Caco-2 (cell line): Measurements from ENCODE around the gene MAPK14. TPM values are rescaled to one million over a fixed set of nuclear protein-coding genes. Genes with fewer than 3 reads are reported as not detected.

ENCODE experiments used
- BruUV-seq: library from RNA; stranded (reverse); fragments of 400-500 nt; replicated peaks from 2 replicates; lab custom pipeline; 2021; lab: Mats Ljungman, UMichigan
- CTCF ChIA-PET: fragments of 300-600 bp; sonication (Branson Sonifier 250); formaldehyde crosslinking; loops from one replicate; lab custom pipeline; 2022; ENCODE audit warnings: antibody characterized with exemption; lab: Charles Lee
- POLR2A ChIA-PET: fragments of 300-600 bp; sonication (Branson Sonifier 250); formaldehyde crosslinking; loops from one replicate; lab custom pipeline; 2022; ENCODE audit warnings: antibody characterized with exemption; lab: Charles Lee
- DNase-seq, 2 experiments: peaks; one replicate each; pipeline versions ENCODE4 v3.0.0 to v3.0.0-alpha.2; 2020 to 2022
- H3K27me3 ChIP-seq: replicated peaks from 2 replicates; pipeline ENCODE4 v1.6.0; 2011; ENCODE audit warnings: low read length; ENCODE audit not compliant: control insufficient read depth, insufficient read depth
- H3K36me3 ChIP-seq: 2 replicates; pipeline ENCODE4 v1.5.1; 2011; ENCODE audit warnings: low read length; ENCODE audit not compliant: control insufficient read depth, insufficient read depth
- H3K4me1 ChIP-seq: fragments of 250-450 bp; sonication (Bioruptor Pico); 2 replicates; pipeline ENCODE4 v1.5.1; 2020; ENCODE audit warnings: mild to moderate bottlenecking
- H3K4me3 ChIP-seq: 2 replicates; pipeline ENCODE4 v1.5.1; 2011; ENCODE audit warnings: low read depth, mild to moderate bottlenecking, control low read depth, low read length
- H3K9me3 ChIP-seq: fragments of 250-450 bp; sonication (Bioruptor Pico); 2 replicates; pipeline ENCODE4 v1.5.1; 2020; ENCODE audit warnings: mild to moderate bottlenecking, moderate library complexity
- H3K27ac Mint-ChIP-seq: one replicate; pipeline ENCODE4 v1.8.0; 2022; ENCODE audit warnings: mixed read lengths; ENCODE audit not compliant: unreplicated experiment
- H3K27me3 Mint-ChIP-seq: one replicate; pipeline ENCODE4 v1.8.0; 2022; ENCODE audit warnings: mixed read lengths; ENCODE audit not compliant: insufficient read depth, unreplicated experiment
- H3K36me3 Mint-ChIP-seq: one replicate; pipeline ENCODE4 v1.8.0; 2022; ENCODE audit warnings: mild to moderate bottlenecking, mixed read lengths; ENCODE audit not compliant: insufficient read depth, unreplicated experiment
- H3K4me1 Mint-ChIP-seq: one replicate; pipeline ENCODE4 v1.8.0; 2022; ENCODE audit warnings: low read depth, mixed read lengths; ENCODE audit not compliant: unreplicated experiment
- H3K4me3 Mint-ChIP-seq: one replicate; pipeline ENCODE4 v1.8.0; 2022; ENCODE audit warnings: mild to moderate bottlenecking, moderate library complexity, mixed read lengths; ENCODE audit not compliant: unreplicated experiment
- H3K9me3 Mint-ChIP-seq: one replicate; pipeline ENCODE4 v1.8.0; 2022; ENCODE audit warnings: mixed read lengths; ENCODE audit not compliant: unreplicated experiment
- CTCF ChIP-seq, 2 experiments: fragments of 200-600 bp in 1 of 2; IDR thresholded peaks; 1 replicate in 1 of 2; 2 replicates in 1 of 2; pipeline versions ENCODE4 v1.5.1 to v1.8.0; 2011 to 2022; ENCODE audit warnings: antibody characterized with exemption in 1 of 2, control low read depth in 1 of 2, inconsistent platforms in 1 of 2, low read depth in 1 of 2, low read length in 1 of 2, mild to moderate bottlenecking in 1 of 2, moderate library complexity in 1 of 2; ENCODE audit not compliant: insufficient read depth in 1 of 2, severe bottlenecking in 1 of 2, unreplicated experiment in 1 of 2
- intact Hi-C: fragments of 100-400 bp; cut with micrococcal nuclease; formaldehyde crosslinking; loops from one replicate; pipeline ENCODE4 v1.10.0; 2022; ENCODE audit not compliant: unreplicated experiment
- total RNA-seq: library from RNA; stranded (reverse); gene quantifications from 2 replicates; pipeline ENCODE4 v1.2.3, GENCODE V29; 2022

MAPK14 gene
- total RNA-seq, 1 experiment from 2014 or later: 72.0 TPM

GRCh38 chr6:36025260-36025931 lies 2.2 kb upstream of the MAPK14 start:
- H3K4me3 ChIP-seq: no peak overlapping the region
- no peak for TF ChIP-seq CTCF (IDR thresholded peaks at IDR 0.05; ENCODE audit: insufficient read depth in 1 of 2, low read depth in 1 of 2, low read length in 1 of 2, severe bottlenecking in 1 of 2, unreplicated experiment in 1 of 2)
- H3K36me3 Mint-ChIP-seq: peaks cover 15% of the 10 kb centered on the region
- no peaks in the 10 kb centered on the region for H3K9me3 ChIP-seq
- no peaks in the 10 kb centered on the region for H3K36me3 ChIP-seq
- no TSS peak for BruUV-seq
- intact Hi-C loops: loop anchor here (5.0 kb wide), 2 partner anchors 103 to 172 kb away; partner anchors contain the start of genes BRPF3 and SRPK1
- H3K27me3 ChIP-seq: no peaks in the 10 kb centered on the region
- H3K9me3 Mint-ChIP-seq: no peaks in the 10 kb centered on the region
- H3K4me1 Mint-ChIP-seq: peaks cover 18% of the 10 kb centered on the region
- no peak for DNase-seq
- CTCF ChIA-PET: no interaction called here
- H3K4me1 ChIP-seq: peaks cover 22% of the 10 kb centered on the region
- no peak overlapping the region for H3K4me3 Mint-ChIP-seq
- H3K27ac Mint-ChIP-seq: peak overlapping the region; percentile 6
- POLR2A ChIA-PET: no interaction called here
- H3K27me3 Mint-ChIP-seq: no peaks in the 10 kb centered on the region

GRCh38 chr6:36025932-36026327 lies 1.7 kb upstream of the MAPK14 start:
- no peaks in the 10 kb centered on the region for H3K9me3 ChIP-seq
- Mint-ChIP-seq H3K36me3 (peaks cover 15% of the 10 kb centered on the region), H3K27me3 (no peaks in the 10 kb centered on the region), H3K4me1 (peaks cover 18% of the 10 kb centered on the region), H3K9me3 (no peaks in the 10 kb centered on the region), H3K4me3 (no peak overlapping the region), H3K27ac (peak overlapping the region; percentile 6)
- intact Hi-C loops: loop anchor here (2.0 to 5.0 kb wide), 4 partner anchors 39 to 171 kb away; partner anchors contain the start of genes BRPF3 and SRPK1
- BruUV-seq: no TSS peak
- H3K36me3 ChIP-seq: no peaks in the 10 kb centered on the region
- no peaks in the 10 kb centered on the region for H3K27me3 ChIP-seq
- peaks cover 22% of the 10 kb centered on the region for H3K4me1 ChIP-seq
- DNase-seq: no peak
- no peak overlapping the region for H3K4me3 ChIP-seq
- POLR2A ChIA-PET: no interaction called here
- CTCF ChIA-PET: interaction anchor here (0.6 kb wide), 1 partner anchor 25 kb away, joined by 4 read pairs; no protein-coding TSS in a partner anchor
- TF ChIP-seq CTCF (IDR thresholded peaks at IDR 0.05; ENCODE audit: insufficient read depth in 1 of 2, low read depth in 1 of 2, low read length in 1 of 2, severe bottlenecking in 1 of 2, unreplicated experiment in 1 of 2): no peak

- Histone ChIP-seq H3K4me3 (peak overlapping the region; percentile 78), H3K9me3 (no peaks in the 10 kb centered on the region), H3K36me3 (no peaks in the 10 kb centered on the region), H3K27me3 (no peaks in the 10 kb centered on the region), H3K4me1 (peaks cover 34% of the 10 kb centered on the region)
- Mint-ChIP-seq H3K27me3 (no peaks in the 10 kb centered on the region), H3K4me1 (peaks cover 18% of the 10 kb centered on the region), H3K36me3 (peaks cover 15% of the 10 kb centered on the region), H3K9me3 (no peaks in the 10 kb centered on the region), H3K4me3 (peak overlapping the region; percentile 83), H3K27ac (peak overlapping the region; percentile 80)
- intact Hi-C loops: loop anchor here (5.0 kb wide), 2 partner anchors 106 to 169 kb away; partner anchors contain the start of genes BRPF3 and SRPK1
- DNase-seq: peak; percentile 48 to 51
- no TSS peak for BruUV-seq
- POLR2A ChIA-PET: interaction anchor here (0.6 to 2.8 kb wide), 10 partner anchors 19 to 395 kb away, joined by 3 to 20 read pairs (median 4); no protein-coding TSS in a partner anchor
- CTCF ChIA-PET: interaction anchor here (0.6 to 2.5 kb wide), 15 partner anchors 13 to 167 kb away, joined by 3 to 28 read pairs (median 3); partner anchors contain the start of gene SRPK1
- TF ChIP-seq CTCF (IDR thresholded peaks at IDR 0.05; ENCODE audit: insufficient read depth in 1 of 2, low read depth in 1 of 2, low read length in 1 of 2, severe bottlenecking in 1 of 2, unreplicated experiment in 1 of 2): no peak
Observed at GRCh38 chr6:36028088-36028876, 674 bp downstream of the MAPK14 start.
